Activated CD8-positive, alpha-beta memory T cell treated with anti-CD3 and anti-CD28 coated beads, Interleukin-2, amount 50 U/mL, for 24 hours (primary cell): Measurements from ENCODE around the gene CPS1.

Experiments
- DNase-seq: peaks from one replicate; pipeline ENCODE4 v3.0.0-alpha.2; 2020; ENCODE audit errors: extremely low read depth

CPS1 gene

GRCh38 chr2:210556329-210556980 is at the start of gene CPS1:
Gene CPS1, plus strand, starts transcription at chr2:210556599. Its CDS starts 135 bp downstream, at chr2:210556734.
- no peak for DNase-seq

- DNase-seq, result no peak
These were observed 40.5 kb upstream of the CPS1 start for GRCh38 chr2:210515911-210516310.

GRCh38 chr2:210517264-210517663 is 39.1 kb upstream of the CPS1 start:
- DNase-seq, result no peak

GRCh38 chr2:210519594-210519993 is 36.8 kb upstream of the CPS1 start:
- no peak for DNase-seq

- DNase-seq, result no peak
These were observed 34.0 kb upstream of the CPS1 start for GRCh38 chr2:210522399-210522798.

- DNase-seq, result no peak
These were observed 32.6 kb upstream of the CPS1 start for GRCh38 chr2:210523650-210524289.

- DNase-seq, result no peak
These were observed 31.9 kb upstream of the CPS1 start for GRCh38 chr2:210524533-210524932.

- DNase-seq, result no peak
These were observed 29.1 kb upstream of the CPS1 start for GRCh38 chr2:210527286-210527685.

GRCh38 chr2:210528716-210529115 is 27.7 kb upstream of the CPS1 start:
- no peak for DNase-seq

- DNase-seq, result no peak
These were observed 25.3 kb upstream of the CPS1 start for GRCh38 chr2:210531050-210531449.

GRCh38 chr2:210531482-210531881 is 24.9 kb upstream of the CPS1 start:
- DNase-seq, result no peak

- DNase-seq, result no peak
These were observed 23.0 kb upstream of the CPS1 start for GRCh38 chr2:210533389-210533788.

GRCh38 chr2:210534879-210535278 is 21.5 kb upstream of the CPS1 start:
- DNase-seq, result no peak

GRCh38 chr2:210536973-210537650 is 19.3 kb upstream of the CPS1 start:
- DNase-seq, result no peak

GRCh38 chr2:210539035-210539434 is 17.4 kb upstream of the CPS1 start:
- DNase-seq, result no peak

- DNase-seq, result no peak
These were observed 16.6 kb upstream of the CPS1 start for GRCh38 chr2:210539578-210540416.

- no peak for DNase-seq
These were observed 15.9 kb upstream of the CPS1 start for GRCh38 chr2:210540471-210540870.

GRCh38 chr2:210540900-210541289 is 15.5 kb upstream of the CPS1 start:
- DNase-seq, result no peak

- no peak for DNase-seq
These were observed 15.0 kb upstream of the CPS1 start for GRCh38 chr2:210541290-210541902.

GRCh38 chr2:210544007-210544590 is 12.3 kb upstream of the CPS1 start:
- no peak for DNase-seq

- no peak for DNase-seq
These were observed 11.6 kb upstream of the CPS1 start for GRCh38 chr2:210544831-210545230.
